GM12865 (cell line): ENCODE results near the gene CD300LD.

Source experiments
- DNase-seq: peaks from one replicate; pipeline ENCODE4 v3.0.0; 2010; ENCODE audit warnings: low read depth
- H3K4me3 ChIP-seq: 2 replicates; pipeline ENCODE4 v1.5.1; 2011; ENCODE audit warnings: mild to moderate bottlenecking, low read depth, low read length, control low read depth
- TF ChIP-seq, protein P1 (sequence below): IDR thresholded peaks from 2 replicates; pipeline ENCODE4 v1.5.1; 2011; ENCODE audit warnings: low read length, control low read depth, low read depth, inconsistent platforms; ENCODE audit not compliant: insufficient read depth; ENCODE audit errors: missing control alignments

CD300LD gene

DNA sequence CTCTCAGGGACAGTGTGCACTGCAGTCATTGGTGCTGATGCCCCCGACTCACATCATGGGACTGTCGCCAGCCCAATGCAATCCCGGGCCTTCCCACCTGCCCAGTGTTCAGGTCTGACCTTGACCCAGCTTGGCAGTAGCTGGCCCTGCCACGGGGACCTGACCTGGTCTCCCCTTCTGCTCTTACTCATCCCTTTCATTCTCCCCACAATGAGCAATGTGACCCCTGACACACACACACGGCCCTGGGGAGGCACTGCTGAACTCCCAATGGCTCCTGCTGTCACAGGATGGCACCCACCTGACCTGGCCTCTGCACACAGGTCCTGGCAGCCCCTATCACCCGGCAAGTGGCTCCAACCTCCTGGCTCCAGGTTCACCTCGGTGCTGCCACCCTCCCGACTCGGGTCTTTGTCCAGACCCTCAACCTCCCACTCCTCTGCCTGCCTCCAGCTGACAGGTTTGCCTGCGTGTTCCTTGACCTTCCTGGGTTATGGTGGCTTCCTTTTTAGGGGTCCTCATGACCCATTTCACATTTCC is 52.7 kb downstream of the CD300LD start:
- DNase-seq: no peak
- TF ChIP-seq, protein P1, sequence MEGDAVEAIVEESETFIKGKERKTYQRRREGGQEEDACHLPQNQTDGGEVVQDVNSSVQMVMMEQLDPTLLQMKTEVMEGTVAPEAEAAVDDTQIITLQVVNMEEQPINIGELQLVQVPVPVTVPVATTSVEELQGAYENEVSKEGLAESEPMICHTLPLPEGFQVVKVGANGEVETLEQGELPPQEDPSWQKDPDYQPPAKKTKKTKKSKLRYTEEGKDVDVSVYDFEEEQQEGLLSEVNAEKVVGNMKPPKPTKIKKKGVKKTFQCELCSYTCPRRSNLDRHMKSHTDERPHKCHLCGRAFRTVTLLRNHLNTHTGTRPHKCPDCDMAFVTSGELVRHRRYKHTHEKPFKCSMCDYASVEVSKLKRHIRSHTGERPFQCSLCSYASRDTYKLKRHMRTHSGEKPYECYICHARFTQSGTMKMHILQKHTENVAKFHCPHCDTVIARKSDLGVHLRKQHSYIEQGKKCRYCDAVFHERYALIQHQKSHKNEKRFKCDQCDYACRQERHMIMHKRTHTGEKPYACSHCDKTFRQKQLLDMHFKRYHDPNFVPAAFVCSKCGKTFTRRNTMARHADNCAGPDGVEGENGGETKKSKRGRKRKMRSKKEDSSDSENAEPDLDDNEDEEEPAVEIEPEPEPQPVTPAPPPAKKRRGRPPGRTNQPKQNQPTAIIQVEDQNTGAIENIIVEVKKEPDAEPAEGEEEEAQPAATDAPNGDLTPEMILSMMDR: no peak
- no peak overlapping the region for H3K4me3 ChIP-seq

DNA sequence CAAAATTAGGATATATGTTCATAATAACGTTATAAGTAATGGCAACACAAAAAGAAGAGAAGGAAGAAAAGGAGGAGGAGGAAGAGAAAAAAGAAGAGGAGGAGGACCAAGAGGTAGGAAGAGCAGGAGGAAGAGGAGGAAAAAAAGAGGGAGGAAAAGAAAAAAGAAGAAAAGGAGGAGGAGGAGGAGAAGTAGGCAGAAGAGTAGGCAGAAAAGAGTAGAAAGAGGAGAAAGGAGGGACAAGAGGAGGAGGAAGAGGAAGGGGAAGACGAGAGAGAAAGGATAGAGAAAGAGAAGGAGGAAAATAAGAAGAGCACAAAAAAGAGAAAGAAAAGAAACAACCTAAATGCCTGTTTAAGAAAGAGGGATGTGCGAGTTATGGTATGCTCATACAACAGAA is 55.2 kb downstream of the CD300LD start:
- no peak overlapping the region for H3K4me3 ChIP-seq
- no peak for DNase-seq
- TF ChIP-seq, protein P1: no peak

DNA sequence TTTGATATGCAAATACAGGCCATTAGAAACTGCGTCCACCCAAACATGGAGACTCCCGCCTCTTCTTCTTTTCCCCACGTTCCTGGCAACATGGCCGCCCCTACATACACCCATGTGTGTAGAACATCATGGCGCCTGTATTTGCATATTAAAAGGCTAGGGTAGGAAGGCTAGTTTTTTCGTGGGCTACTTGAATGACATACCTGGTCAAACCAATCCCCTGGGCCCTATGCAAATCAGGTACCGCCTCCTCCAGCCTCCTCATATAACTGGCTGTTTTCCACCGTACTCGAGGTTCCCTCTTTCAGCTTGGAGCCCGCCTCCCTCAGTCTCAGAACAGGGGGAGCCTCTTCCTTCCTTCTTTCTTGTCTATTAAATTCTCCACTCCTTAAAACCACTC is 60.0 kb downstream of the CD300LD start:
- H3K4me3 ChIP-seq: no peak overlapping the region
- TF ChIP-seq, protein P1: no peak
- DNase-seq: peak; percentile 28

DNA sequence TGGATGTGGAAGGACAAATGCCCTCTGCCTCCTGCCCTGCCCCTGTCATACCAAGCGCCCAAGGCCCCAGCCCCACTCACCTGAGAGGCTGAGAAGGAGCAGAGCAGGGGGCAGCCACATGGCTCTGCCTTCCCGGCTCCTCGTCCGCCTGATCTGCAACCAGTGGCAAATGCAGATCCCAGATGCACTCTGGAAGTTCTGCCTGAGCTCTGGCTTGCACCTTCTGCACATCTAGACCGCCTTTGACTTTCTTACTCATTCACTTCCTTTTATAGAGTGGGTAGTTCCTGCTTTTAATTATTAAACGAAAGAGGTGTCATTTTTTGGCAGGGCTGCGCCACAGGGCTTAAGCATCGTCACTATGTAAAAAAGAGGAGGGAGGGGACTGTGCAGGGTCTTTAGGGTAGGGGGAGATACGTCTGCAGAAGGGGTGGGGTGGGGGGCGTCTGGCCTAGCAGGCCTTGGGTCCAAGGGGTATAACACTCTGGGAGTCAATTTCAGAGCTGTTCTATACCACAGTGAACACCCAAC is 60.8 kb downstream of the CD300LD start, which contains the start of gene CD300LB:
TSS of gene CD300LB (minus strand) at position 245 of the 531 bp plus-strand sequence. CDS start at position 120, 125 bp downstream.
- H3K4me3 ChIP-seq: no peak within 1 kb of the TSS
- TF ChIP-seq, protein P1: no peak
- DNase-seq: no peak

DNA sequence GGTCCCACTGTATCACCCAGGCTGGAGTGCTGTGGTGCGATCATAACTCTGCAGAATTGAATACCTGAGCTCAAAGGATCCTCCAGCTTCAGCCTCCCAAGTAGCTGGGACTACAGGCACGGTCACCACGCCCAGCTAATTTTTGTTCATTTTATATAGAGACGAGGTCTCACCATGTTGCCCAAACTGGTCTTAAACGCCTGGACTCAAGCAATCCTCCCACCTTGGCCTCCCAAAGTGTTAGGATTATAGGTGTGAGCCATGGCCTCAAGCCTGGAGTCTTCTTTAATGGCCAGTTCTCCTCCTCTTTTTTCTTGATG is 61.3 kb downstream of the CD300LD start:
- DNase-seq: no peak
- TF ChIP-seq, protein P1: no peak
- no peak overlapping the region for H3K4me3 ChIP-seq
